Neural progenitor cell (in vitro differentiated cells): ENCODE results near the gene P2RX7.

Source experiments
- CTCF ChIP-seq: fragments of 200-600 bp; sonication (generic); IDR thresholded peaks from 2 replicates; pipeline ENCODE4 v1.5.1; 2017; ENCODE audit warnings: antibody characterized with exemption, mild to moderate bottlenecking
- EZH2phosphoT487 ChIP-seq: fragments of 200-600 bp; sonication (generic); IDR thresholded peaks from 2 replicates; pipeline ENCODE4 v1.6.1; 2017; ENCODE audit warnings: antibody characterized with exemption

GRCh38 chr12:121216102-121216501, 83.4 kb downstream of the P2RX7 start:
- TF ChIP-seq CTCF (no peak), EZH2phosphoT487 (no peak)
